SHP77 treated with DMSO at 0.1 percent for 48 hours (cell line): ENCODE data around the gene ULBP1.
"Not testable (repeated sequence)": the region's sequence is repeated elsewhere in the genome, so short reads cannot be mapped to it uniquely, and the experiment has no call there.

ENCODE experiments used
- DNase-seq: peaks from one replicate; lab custom pipeline; 2025; lab: John Stamatoyannopoulos, UW

The ULBP1 gene

DNA sequence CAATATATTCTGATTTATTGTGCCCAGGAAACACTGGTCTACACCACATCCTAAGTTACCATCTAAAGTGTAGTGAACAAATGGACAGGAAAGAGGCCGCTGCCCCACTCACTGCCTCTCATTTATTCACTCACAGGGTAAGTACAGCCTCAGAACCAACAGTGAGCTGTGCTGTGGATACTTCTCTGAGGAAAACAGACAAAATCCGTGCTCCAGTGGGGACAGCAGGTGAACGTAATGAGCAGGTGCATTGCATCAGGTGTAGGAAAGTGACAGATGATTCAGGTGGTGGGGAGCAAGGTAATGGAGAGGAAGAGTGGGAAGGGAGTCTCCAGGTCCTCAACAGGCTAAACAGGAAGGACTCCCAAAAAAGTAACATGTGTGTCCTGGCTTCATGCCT is 30.3 kb upstream of the ULBP1 start:
- DNase-seq, result no peak

DNA sequence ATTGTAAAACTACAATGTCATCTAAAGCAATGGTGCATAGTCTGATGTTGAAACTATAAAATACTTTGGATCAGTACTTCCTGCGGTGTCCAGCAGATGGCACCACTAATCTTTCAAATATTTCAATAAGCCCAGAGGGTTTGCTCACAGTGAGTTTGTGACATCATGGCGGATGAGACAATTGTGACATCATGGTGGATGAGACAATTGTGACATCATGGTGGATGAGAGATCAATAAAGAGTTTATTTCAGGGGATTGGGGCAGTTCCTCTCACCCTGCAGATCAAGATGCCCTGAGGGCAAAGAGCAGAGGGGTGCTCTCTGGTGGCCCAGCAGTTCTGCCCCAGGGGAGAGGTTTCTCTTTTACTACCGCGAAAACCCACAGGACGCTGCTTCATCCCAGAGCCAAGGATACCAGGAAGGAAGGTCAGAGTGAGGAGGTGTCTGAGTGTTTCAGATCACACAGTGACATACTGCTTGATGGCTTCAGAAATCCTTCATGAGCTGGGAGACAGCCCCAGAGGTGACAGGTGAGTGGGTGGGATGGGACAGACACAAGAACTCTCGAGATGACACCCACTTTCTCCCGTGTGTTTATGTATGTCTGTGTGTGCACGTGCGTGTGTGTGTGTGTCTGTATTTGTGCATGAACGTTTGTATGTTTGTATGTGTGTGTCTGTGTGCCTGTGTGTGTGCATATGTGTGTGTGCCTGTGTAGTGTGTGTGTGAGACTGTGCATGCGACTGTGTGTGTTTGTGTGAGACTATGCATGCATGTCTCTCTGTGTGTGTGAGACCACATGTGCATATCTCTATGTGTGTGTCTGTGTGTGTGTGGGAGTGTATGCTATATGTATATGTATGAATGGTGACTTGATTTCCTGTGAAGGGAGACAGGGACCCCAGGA is 29.2 kb upstream of the ULBP1 start:
- no peak for DNase-seq

DNA sequence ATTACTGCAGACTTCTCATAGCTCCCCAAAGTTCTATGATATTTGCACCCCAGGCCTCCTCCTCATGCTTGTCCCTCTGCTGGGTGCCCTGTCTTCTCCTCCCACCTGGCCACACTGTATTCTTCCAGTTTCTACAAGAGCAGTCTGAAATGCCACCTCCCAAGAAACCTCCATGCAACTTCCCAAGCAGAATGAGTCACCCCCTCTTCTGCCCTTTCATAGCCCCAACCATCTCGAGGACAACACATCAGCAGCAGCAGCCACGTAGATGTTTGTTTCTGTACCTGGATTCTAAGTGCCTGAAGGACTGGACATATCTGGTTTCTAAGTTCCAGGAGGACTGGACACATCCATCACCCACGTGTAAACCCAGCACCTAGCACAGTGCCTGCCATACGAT is 28.5 kb upstream of the ULBP1 start:
- DNase-seq, result no peak

DNA sequence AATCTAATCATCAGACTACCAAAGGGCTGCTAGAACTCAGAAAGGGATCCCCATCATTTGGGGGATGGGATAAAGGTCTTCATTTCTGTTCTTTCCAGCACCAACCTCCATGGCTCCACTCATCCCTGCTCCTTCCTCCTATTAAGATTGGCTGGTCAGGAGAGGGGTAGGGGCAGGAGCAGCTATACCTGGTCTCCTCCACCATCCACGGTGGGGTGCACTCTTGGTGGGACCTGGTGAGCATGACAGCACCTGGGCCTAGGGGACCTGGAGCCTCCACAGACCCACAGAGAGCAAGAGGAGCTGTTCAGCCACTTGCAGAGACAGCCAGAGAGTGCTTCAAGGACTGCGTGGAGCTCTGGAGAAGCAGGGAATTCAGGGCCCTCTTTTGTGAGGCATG is 28.1 kb upstream of the ULBP1 start:
- DNase-seq, result no peak

DNA sequence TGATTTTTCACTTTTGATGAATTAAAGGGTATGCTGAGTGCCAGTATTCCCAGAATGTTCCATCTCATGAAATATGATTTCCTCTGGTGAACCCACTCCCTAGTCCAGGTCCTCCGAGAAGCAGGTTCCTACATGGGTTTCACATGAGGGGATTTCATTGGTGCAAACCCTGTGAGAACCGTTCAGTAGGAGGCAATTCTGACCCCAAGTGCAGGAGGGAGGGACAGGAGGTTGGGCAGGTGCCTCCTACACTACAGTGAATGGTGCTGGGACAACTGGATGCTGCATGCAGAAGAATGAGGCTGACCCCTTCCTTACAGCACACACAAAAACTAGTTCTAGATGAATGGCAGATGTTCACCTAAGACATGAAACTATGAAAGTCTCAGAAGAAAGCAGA is 27.0 kb upstream of the ULBP1 start:
- DNase-seq, result no peak

DNA sequence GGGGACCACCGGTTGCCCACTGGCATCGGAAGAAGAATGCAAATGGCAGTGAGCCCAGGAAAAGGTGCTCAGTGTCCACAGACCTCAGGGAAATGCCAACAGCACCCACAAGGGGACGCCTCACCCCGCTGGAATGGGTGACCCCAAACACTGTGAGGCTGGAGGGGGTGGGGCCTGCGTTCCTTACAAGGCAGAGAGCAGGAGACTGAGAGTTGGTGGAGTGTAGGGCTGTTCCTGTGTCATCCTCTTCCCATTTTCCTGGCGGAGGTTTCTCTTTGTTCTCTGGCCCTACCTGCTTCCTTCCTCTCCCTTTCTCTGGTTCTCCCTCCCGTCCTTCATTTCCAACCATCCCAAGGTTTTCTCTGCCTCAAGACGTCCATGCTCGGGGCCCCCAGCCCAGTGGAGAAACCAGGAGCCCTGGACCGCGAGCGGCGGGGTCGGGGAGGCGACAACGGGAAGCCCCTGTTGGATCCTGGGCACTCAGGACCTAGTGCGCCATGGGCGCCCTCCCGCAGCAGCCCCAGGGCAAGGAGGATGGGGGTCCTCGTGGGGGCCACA is 25.7 kb upstream of the ULBP1 start:
- DNase-seq, result not testable (repeated sequence)

DNA sequence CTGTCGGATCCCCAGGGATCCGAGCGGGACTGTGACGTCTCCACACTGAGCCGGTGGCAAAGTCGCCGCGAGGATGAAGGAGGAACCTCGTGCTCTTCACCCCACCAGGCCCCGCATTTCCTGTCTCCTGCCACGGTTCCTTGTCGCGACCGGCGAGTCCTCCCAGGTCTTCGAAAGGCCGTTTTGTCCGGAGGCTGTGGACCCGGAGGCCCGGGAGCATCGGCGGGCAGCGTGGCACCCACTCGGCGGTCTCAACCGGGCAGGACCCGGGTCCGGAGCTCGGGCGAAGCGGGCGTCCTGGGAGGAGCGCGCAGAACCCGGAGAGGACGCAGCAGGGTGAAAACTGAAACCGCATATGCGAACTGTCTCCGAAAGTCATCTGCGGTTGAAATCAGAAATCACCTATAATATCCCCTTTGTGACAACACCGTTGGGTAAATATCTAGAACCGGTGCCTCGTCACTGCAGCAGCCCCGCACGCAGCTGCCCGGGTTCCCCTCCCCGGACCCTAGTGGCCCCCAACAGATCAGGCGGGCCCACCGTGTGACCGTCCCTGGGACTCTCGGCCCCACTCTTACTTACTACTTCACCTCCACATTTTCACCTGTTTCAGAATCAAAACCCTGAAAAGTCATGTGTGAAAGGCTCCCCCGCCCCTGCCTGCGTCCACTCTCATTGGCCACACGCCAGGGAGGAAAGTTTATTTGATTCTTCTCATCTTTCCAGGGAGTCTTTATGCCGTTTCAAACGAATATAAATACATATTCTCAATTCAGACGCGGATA is 25.0 kb upstream of the ULBP1 start:
- DNase-seq, result no peak

DNA sequence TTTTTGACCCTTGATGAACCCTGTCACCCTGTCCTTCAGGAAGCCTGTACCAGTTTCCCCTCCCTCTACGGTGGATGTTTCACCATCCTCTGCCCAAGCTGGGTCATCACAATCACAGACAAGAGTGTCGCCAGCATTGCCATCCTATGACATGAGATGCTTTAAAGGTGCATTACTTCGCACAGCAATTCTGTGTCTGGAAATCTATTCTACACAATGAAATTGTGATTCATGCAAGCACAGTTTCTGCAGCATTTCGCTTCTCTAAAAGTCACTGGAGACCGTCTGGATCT is 24.4 kb upstream of the ULBP1 start:
- no peak for DNase-seq

DNA sequence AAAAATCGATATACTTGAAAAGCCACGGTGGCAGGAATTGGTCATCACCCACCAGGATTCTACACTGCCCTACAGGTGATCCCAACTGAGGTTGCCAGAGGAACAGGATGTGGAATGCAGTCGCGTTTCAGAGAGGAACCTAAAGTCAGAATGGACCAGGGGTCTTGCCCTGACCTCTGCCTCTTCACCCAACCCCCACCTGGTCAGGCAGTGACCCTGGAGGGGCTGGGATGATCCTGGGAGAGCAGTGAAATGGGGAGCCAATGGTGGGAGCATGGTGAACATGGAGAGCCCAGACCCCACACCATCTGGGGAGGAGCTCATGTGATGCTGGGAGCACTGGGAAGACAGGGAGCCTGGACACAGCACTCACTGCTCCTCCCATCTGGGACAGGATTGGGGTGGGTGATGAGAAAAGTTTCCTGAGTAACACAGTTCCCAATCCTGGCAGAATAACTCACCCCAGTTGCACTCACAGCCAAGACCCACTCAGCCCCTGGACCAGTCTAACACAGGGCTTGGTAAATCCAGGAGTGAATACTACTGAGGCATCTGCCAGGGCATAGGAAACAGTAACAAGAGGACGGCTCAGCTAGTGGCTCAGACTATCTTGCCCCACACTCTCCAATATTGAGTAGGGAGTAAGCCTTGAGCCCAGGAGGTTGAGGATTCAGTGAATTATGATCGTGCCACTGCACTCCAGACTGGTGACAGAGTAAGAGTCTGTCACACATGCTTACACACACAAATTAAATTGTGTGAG is 23.7 kb upstream of the ULBP1 start:
- no peak for DNase-seq

DNA sequence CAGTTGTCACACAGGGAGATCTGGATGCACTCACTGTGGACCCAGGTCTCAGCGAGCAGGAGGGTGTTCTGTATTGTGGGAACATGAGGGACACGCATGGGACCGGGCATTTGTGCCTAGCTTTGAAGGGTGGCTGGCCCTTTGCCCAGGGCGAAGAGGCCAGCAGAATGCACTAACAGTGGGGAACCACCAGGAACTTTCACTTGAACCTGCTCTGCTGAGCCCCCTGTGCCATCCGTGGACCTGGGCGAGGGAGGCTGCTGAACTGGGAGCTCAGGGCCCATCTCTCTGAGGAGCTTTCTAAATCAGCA is 23.1 kb upstream of the ULBP1 start:
- DNase-seq, result no peak

DNA sequence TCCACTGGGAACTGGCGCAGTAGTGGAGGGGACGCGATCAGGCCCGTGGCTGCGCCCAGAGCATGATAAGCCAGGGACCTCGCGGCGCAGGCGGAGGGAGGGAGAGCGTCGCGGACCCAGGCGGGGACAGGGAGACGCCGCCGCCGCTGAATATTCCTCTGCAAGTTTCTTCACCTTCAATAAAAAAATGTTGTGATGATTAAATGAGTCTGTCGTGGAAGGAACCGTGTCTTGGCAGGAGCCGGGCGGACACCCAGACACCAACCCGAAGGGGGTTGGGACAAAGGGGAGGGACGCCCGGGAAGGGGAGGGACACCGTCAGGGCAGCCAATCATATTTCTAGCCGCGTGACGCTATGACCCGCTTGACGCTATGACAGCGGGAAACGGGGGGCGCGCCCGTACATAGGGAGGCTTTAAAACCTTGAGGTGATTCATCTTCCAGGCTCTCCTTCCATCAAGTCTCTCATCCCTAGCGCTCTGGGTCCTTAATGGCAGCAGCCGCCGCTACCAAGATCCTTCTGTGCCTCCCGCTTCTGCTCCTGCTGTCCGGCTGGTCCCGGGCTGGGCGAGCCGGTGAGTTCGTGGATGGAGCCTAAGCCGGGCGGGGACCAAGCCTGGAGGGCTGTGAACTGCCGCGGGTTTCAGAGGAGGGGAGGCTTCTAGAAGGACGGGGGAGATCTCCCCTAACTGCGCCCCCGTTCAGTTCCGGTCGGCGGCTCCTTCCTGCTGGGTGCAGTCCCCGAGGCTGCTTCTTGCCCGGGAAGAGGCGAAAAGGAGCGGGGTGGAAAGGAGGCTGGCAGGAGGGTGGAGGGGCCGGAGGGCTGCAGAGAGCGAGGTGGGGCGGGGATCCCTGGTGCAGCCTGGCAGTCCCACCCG is 21.9 kb upstream of the ULBP1 start, which contains the start of gene ULBP2:
Gene ULBP2 (plus strand): TSS at position 432 of the 878 bp plus-strand sequence. CDS start 59 bp downstream, at position 491.
- peak; percentile 52 for DNase-seq

DNA sequence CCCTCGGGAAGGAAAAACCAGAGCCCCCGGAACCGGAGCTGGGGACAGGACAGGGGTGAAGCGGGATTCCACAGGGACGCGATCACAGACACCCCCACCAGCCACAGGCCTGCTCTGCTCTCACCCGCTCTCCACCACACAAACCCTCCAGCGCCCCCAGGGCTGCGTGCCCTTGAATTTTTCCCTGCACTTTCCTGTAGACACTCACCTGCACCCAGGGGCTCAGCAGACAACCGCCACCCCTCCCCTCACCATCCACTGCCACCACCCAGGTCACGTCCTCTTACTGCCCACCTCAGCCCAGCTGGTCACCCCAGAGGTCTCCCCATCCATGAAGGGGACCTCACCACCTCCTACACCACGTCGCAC is 21.3 kb upstream of the ULBP1 start:
- DNase-seq, result no peak

DNA sequence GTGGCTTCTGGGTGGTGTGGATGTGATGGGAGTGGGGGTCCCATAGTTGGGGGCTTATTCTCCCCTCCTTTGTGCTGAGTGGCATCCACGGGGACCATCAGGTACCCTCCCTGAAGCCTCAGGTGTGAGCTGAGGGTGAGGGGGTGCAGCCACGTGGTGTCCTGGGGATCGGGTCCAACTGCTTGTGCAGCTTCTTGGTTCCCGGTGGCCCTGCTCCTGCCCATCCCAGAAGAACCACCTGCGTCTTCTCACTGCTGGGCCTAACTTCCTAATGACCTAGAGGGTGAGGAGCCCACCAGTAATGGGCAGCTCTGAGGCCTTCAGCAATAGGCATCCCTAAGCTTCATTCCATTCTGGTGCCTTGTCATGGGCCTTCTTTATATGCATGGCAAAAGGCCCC is 20.4 kb upstream of the ULBP1 start:
- not testable (repeated sequence) for DNase-seq

DNA sequence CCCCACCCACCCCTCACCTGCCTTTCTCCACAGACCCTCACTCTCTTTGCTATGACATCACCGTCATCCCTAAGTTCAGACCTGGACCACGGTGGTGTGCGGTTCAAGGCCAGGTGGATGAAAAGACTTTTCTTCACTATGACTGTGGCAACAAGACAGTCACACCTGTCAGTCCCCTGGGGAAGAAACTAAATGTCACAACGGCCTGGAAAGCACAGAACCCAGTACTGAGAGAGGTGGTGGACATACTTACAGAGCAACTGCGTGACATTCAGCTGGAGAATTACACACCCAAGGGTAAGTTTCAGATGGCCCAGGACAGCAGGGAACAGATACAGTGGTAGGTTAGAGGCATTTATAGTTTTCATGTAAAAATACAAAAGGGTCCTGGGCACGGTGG is 18.5 kb upstream of the ULBP1 start:
- not testable (repeated sequence) for DNase-seq

DNA sequence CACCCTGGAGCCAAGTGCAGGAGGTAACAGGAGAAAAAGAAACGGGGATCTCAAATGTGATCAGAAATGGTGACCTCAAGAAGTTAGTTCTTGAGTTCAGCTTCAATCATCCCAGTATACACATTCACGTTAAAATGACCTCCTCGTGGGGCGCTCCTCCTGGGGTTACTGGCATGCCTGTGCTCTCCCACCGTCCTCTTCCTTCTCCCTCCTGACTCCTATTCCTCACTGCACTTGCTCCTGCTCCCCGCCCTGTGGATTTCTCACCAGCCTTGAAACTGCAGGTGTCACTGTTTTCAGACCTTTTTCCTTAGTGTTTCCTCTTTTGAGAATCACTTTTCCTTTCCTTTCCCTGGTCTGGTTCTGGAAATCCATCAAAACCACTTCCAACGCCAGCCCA is 17.1 kb upstream of the ULBP1 start:
- DNase-seq, result not testable (repeated sequence)

DNA sequence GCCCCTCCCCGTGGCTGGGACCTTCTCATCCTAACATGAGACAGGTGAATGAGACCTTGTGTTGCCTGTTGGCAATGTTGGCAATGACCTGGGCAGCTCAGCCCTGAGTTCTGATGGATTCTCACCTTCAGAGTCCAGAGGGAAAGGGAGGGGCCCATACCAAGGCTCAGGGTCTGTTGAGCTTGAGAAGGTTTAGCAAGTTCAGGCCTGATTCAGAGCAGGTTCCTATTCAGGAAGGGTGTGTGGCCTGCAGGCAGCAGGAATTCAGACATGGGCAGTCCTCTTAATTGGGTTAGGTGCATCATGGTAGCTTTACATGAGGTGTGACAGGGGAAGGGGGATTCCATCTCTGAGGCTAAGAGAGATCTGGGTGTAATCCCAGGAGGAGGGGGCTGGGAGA is 16.2 kb upstream of the ULBP1 start:
- not testable (repeated sequence) for DNase-seq

DNA sequence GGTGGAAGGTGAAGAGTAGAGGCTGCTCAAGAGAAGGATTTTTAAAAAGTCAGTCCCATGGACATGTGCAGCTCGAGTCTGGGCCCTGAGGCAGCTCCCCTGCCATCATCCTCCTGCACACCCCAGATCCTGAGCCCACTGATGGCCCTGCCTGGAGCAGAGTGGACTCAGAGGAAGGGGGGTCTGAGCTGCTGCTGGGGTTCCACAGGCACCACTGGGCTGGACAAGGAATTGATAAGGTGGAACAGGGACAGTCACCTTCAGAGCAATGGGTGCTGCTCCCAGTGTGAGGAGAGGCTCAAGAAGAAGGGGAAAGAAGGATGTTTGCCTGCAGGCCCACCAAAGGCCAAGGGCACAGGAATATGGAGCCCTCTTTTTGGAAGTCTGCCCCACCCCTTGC is 15.7 kb upstream of the ULBP1 start:
- DNase-seq, result no peak

DNA sequence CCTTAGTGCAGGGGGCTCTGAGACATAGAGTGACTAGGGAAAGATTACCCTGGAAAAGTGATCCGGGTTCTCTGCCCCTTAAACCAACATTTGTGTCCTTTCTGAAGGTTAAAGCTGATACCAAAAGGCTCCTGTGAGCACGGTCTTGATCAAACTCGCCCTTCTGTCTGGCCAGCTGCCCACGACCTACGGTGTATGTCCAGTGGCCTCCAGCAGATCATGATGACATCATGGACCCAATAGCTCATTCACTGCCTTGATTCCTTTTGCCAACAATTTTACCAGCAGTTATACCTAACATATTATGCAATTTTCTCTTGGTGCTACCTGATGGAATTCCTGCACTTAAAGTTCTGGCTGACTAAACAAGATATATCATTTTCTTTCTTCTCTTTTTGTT is 15.1 kb upstream of the ULBP1 start:
- no peak for DNase-seq

DNA sequence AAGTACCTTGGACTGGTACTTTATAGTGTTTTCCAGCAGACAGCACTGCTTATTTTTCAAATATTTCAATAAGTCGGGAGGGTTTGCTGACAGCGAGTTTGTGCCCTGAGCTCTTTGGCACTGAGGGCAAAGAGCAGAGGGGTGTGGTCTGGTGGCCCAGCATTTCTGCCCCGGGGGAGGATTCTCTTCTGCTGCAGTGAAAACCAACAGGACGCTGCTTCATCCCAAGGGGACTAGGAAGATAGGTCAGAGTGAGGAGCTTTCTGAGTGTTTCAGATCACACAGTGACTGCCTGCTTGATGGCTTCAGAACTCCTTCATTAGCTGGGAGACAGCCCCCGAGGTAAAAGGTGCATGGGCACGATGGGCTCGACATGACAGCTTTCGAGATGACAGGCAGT is 13.3 kb upstream of the ULBP1 start:
- no peak for DNase-seq

DNA sequence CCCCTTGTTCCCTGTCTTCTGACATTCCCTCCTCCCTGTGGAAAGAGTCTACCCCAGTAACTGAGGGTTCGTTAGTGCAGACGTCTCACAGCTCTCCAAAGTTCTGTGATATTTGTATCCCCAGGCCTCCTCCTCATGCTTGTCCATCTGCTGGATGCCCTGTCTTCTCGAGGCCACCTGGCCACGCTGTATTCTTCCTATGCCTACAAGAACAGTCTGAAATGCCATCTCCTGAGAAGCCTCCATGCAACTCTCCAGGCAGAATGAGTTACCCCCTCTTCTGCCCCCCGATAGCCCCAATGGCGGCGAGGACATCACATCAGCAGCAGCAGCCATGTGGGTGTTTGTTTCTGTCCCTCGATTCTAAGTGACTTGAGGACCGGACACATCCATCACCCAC is 12.6 kb upstream of the ULBP1 start:
- DNase-seq, result no peak

DNA sequence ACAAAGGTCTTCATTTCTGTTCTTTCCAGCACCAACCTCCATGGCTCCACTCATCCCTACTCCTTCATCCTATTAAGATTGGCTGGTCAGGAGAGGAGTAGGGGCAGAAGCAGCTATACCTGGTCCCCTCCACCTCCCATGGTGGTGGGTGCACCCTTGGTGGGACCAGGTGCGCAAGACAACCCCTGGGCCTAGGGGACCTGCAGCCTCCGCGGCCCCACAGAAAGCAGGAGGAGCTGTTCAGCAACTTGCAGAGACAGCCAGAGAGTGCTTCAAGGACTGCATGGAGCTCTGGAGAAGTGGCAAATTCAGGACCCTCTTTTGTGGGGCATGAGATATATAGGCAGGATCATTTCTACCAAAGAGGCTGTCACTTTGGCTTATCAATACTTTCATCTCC is 12.1 kb upstream of the ULBP1 start:
- no peak for DNase-seq

DNA sequence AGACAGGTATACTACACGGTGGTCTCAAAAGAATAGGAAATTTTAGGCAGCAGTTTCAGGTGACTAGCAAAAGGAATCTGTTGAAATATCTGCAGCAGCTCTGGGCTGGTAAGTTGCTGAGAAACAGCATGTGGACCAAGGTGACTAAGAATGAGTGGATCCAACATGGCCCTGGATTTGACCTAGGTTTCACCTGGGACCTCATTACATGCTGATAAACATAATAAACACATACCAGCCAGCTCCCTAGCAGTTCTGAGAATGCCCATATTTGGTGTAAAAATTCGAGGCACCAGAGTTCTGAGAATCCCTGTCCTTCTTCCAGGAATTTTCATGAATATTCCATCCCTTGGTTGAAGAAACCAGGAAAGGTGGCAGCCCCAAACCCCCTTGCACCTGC is 10.4 kb upstream of the ULBP1 start:
- not testable (repeated sequence) for DNase-seq
